ENCODE results near the gene DISP3.

The DISP3 gene

GRCh38 chr1:11458811-11459275, 20.1 kb upstream of the DISP3 start:
- no peak for FAIRE-seq

- no peak for FAIRE-seq
Measured at GRCh38 chr1:11461531-11462137, 17.3 kb upstream of the DISP3 start.

GRCh38 chr1:11462224-11462923, 16.6 kb upstream of the DISP3 start:
- FAIRE-seq, result no peak

GRCh38 chr1:11463177-11463576, 15.8 kb upstream of the DISP3 start:
- no peak for FAIRE-seq

- no peak for FAIRE-seq
Measured at GRCh38 chr1:11465307-11465706, 13.6 kb upstream of the DISP3 start.

- no peak for FAIRE-seq
Measured at GRCh38 chr1:11466416-11466815, 12.5 kb upstream of the DISP3 start.

GRCh38 chr1:11468878-11469277, 10.1 kb upstream of the DISP3 start:
- FAIRE-seq, result no peak

- FAIRE-seq, result no peak
Measured at GRCh38 chr1:11470912-11471311, 8.0 kb upstream of the DISP3 start.

- FAIRE-seq, result no peak
Measured at GRCh38 chr1:11471473-11471872, 7.5 kb upstream of the DISP3 start.

- FAIRE-seq, result no peak
Measured at GRCh38 chr1:11472284-11472683, 6.7 kb upstream of the DISP3 start.

- FAIRE-seq, result no peak
Measured at GRCh38 chr1:11472741-11473140, 6.2 kb upstream of the DISP3 start.

GRCh38 chr1:11473491-11474034, 5.4 kb upstream of the DISP3 start:
- no peak for FAIRE-seq

- no peak for FAIRE-seq
Measured at GRCh38 chr1:11474826-11475225, 4.1 kb upstream of the DISP3 start.

GRCh38 chr1:11475748-11476147, 3.2 kb upstream of the DISP3 start:
- FAIRE-seq, result no peak

GRCh38 chr1:11479375-11479979, 522 bp downstream of the DISP3 start:
- FAIRE-seq, result no peak

- no peak for FAIRE-seq
Measured at GRCh38 chr1:11481019-11481418, 2.1 kb downstream of the DISP3 start.

GRCh38 chr1:11482198-11482597, 3.2 kb downstream of the DISP3 start:
- FAIRE-seq, result no peak

GRCh38 chr1:11482701-11483479, 3.9 kb downstream of the DISP3 start:
- no peak for FAIRE-seq

GRCh38 chr1:11483581-11484320, 4.8 kb downstream of the DISP3 start:
- no peak for FAIRE-seq

GRCh38 chr1:11484321-11484655, 5.3 kb downstream of the DISP3 start:
- FAIRE-seq, result no peak

GRCh38 chr1:11485191-11485590, 6.2 kb downstream of the DISP3 start:
- no peak for FAIRE-seq

- no peak for FAIRE-seq
Measured at GRCh38 chr1:11486231-11487009, 7.5 kb downstream of the DISP3 start.
